ENCODE measurements around the gene CRYBA4.

Gene CRYBA4

GRCh38 chr22:26620197-26620596, 1.6 kb upstream of the CRYBA4 start:
- no peaks in the 10 kb centered on the region for H3K36me3 ChIP-seq (ENCODE audit: insufficient read depth)
- H3K9ac ChIP-seq = no peak overlapping the region
- TF ChIP-seq CTCF (conservative IDR thresholded peaks at IDR 0.05; ENCODE audit: low read depth, low read length) = no peak
- H3K4me3 ChIP-seq (IDR thresholded peaks at IDR 0.05; ENCODE audit: insufficient read depth, low read depth, low read length) = no peak overlapping the region
- no peak overlapping the region for H2AFZ ChIP-seq (ENCODE audit: low read depth)
- no peaks in the 10 kb centered on the region for H4K20me1 ChIP-seq (ENCODE audit: insufficient read depth)
- H3K4me2 ChIP-seq = no peak overlapping the region
- no peaks in the 10 kb centered on the region for H3K79me2 ChIP-seq (ENCODE audit: insufficient read depth, low read depth)
- no peak overlapping the region for H3K27ac ChIP-seq
- H3K27me3 ChIP-seq (ENCODE audit: insufficient read depth, low read depth) = no peaks in the 10 kb centered on the region
- peaks cover 70% of the 10 kb centered on the region for H3K4me1 ChIP-seq (ENCODE audit: low read depth, poor library complexity, severe bottlenecking)

- Histone ChIP-seq H3K4me2 (no peak overlapping the region), H3K27me3 (ENCODE audit: insufficient read depth, low read depth) (no peaks in the 10 kb centered on the region), H2AFZ (ENCODE audit: low read depth) (no peak overlapping the region), H4K20me1 (ENCODE audit: insufficient read depth) (no peaks in the 10 kb centered on the region), H3K4me1 (ENCODE audit: low read depth, poor library complexity, severe bottlenecking) (peaks cover 46% of the 10 kb centered on the region), H3K9ac (no peak overlapping the region), H3K4me3 (IDR thresholded peaks at IDR 0.05; ENCODE audit: insufficient read depth, low read depth, low read length) (no peak overlapping the region), H3K36me3 (ENCODE audit: insufficient read depth) (no peaks in the 10 kb centered on the region), H3K27ac (no peak overlapping the region), H3K79me2 (ENCODE audit: insufficient read depth, low read depth) (no peaks in the 10 kb centered on the region)
- no peak for TF ChIP-seq CTCF (conservative IDR thresholded peaks at IDR 0.05; ENCODE audit: low read depth, low read length)
Measured at GRCh38 chr22:26623984-26624383, 2.2 kb downstream of the CRYBA4 start.

GRCh38 chr22:26624803-26625202, 3.0 kb downstream of the CRYBA4 start:
- no peak overlapping the region for H2AFZ ChIP-seq (ENCODE audit: low read depth)
- no peaks in the 10 kb centered on the region for H3K79me2 ChIP-seq (ENCODE audit: insufficient read depth, low read depth)
- peaks cover 38% of the 10 kb centered on the region for H3K4me1 ChIP-seq (ENCODE audit: low read depth, poor library complexity, severe bottlenecking)
- H3K27ac ChIP-seq = no peak overlapping the region
- no peaks in the 10 kb centered on the region for H3K36me3 ChIP-seq (ENCODE audit: insufficient read depth)
- no peak overlapping the region for H3K4me2 ChIP-seq
- no peak overlapping the region for H3K9ac ChIP-seq
- no peak for TF ChIP-seq CTCF (conservative IDR thresholded peaks at IDR 0.05; ENCODE audit: low read depth, low read length)
- no peaks in the 10 kb centered on the region for H4K20me1 ChIP-seq (ENCODE audit: insufficient read depth)
- no peak overlapping the region for H3K4me3 ChIP-seq (IDR thresholded peaks at IDR 0.05; ENCODE audit: insufficient read depth, low read depth, low read length)
- H3K27me3 ChIP-seq (ENCODE audit: insufficient read depth, low read depth) = no peaks in the 10 kb centered on the region

- H3K27me3 ChIP-seq (ENCODE audit: insufficient read depth, low read depth) = no peaks in the 10 kb centered on the region
- no peaks in the 10 kb centered on the region for H4K20me1 ChIP-seq (ENCODE audit: insufficient read depth)
- no peak for TF ChIP-seq CTCF (conservative IDR thresholded peaks at IDR 0.05; ENCODE audit: low read depth, low read length)
- H3K36me3 ChIP-seq (ENCODE audit: insufficient read depth) = no peaks in the 10 kb centered on the region
- no peak overlapping the region for H3K9ac ChIP-seq
- peaks cover 23% of the 10 kb centered on the region for H3K4me1 ChIP-seq (ENCODE audit: low read depth, poor library complexity, severe bottlenecking)
- no peak overlapping the region for H2AFZ ChIP-seq (ENCODE audit: low read depth)
- no peak overlapping the region for H3K4me2 ChIP-seq
- H3K4me3 ChIP-seq (IDR thresholded peaks at IDR 0.05; ENCODE audit: insufficient read depth, low read depth, low read length) = no peak overlapping the region
- H3K27ac ChIP-seq = no peak overlapping the region
- no peaks in the 10 kb centered on the region for H3K79me2 ChIP-seq (ENCODE audit: insufficient read depth, low read depth)
Measured at GRCh38 chr22:26629988-26630761, 8.4 kb downstream of the CRYBA4 start.
